IMR-90 (cell line): ENCODE data around the gene PRR20D. TPM values are rescaled to one million over a fixed set of nuclear protein-coding genes. Genes with fewer than 3 reads are reported as not detected.
"Not testable (repeated sequence)": the region's sequence is repeated elsewhere in the genome, so short reads cannot be mapped to it uniquely, and the experiment has no call there.

Source experiments
- ATAC-seq: fragments of 200-7000 bp; cut with Tn5 transposase; 2 replicates; pipeline ENCODE4 v1.9.1; 2020; ENCODE audit warnings: low read depth, mild to moderate bottlenecking, moderate library complexity
- BruUV-seq: library from RNA; stranded (reverse); fragments of 400-500 nt; replicated peaks from 2 replicates; lab custom pipeline; 2021; lab: Mats Ljungman, UMichigan
- CTCF ChIA-PET: fragments of 300-600 bp; formaldehyde crosslinking; extraction: SDS; loops from one replicate; lab custom pipeline; 2021; ENCODE audit warnings: antibody characterized with exemption; lab: Yijun Ruan, JAX
- POLR2A ChIA-PET: fragments of 300-600 bp; sonication (Branson Sonifier 250); formaldehyde crosslinking; loops from one replicate; lab custom pipeline; 2022; ENCODE audit warnings: antibody characterized with exemption; ENCODE audit not compliant: unreplicated experiment; lab: Charles Lee
- DNase-seq: peaks from one replicate; pipeline ENCODE4 v3.0.0; 2013
- H2AFZ ChIP-seq: replicated peaks from 2 replicates; pipeline ENCODE3; 2013; ENCODE audit warnings: low read length, mild to moderate bottlenecking; ENCODE audit not compliant: poor library complexity
- H2AK5ac ChIP-seq: 2 replicates; pipeline ENCODE4 v1.6.1; 2013; ENCODE audit warnings: low read depth, low read length, inconsistent platforms
- H2AK9ac ChIP-seq: replicated peaks from 2 replicates; pipeline ENCODE3; 2013; ENCODE audit warnings: mild to moderate bottlenecking, low read depth, low read length, moderate library complexity; ENCODE audit not compliant: poor library complexity
- H2BK120ac ChIP-seq: 2 replicates; pipeline ENCODE4 v1.6.1; 2013; ENCODE audit warnings: low read depth, low read length, inconsistent platforms
- H2BK15ac ChIP-seq: 3 replicates; pipeline ENCODE4 v1.6.1; 2013; ENCODE audit warnings: low read depth, low read length, inconsistent platforms
- H2BK20ac ChIP-seq: 2 replicates; pipeline ENCODE4 v1.6.1; 2013; ENCODE audit warnings: low read depth, mild to moderate bottlenecking, inconsistent platforms, low read length, moderate library complexity
- H2BK5ac ChIP-seq: 2 replicates; pipeline ENCODE4 v1.6.1; 2013; ENCODE audit warnings: mild to moderate bottlenecking, low read depth, low read length, inconsistent platforms; ENCODE audit not compliant: poor library complexity, severe bottlenecking
- H3K14ac ChIP-seq: replicated peaks from 2 replicates; pipeline ENCODE4 v1.6.1; 2013; ENCODE audit warnings: low read depth, low read length, inconsistent platforms
- H3K18ac ChIP-seq: 2 replicates; pipeline ENCODE4 v1.6.1; 2013; ENCODE audit warnings: low read depth, low read length, control low read depth
- H3K23ac ChIP-seq: 2 replicates; pipeline ENCODE4 v1.6.1; 2013; ENCODE audit warnings: low read depth, low read length, inconsistent platforms
- H3K27ac ChIP-seq: 2 replicates; pipeline ENCODE4 v1.5.1; 2013; ENCODE audit warnings: mild to moderate bottlenecking, control low read depth, low read length; ENCODE audit not compliant: insufficient read depth
- H3K27me3 ChIP-seq: 2 replicates; pipeline ENCODE4 v1.6.1; 2013; ENCODE audit warnings: low read length; ENCODE audit not compliant: control insufficient read depth, insufficient read depth
- H3K36me3 ChIP-seq: 2 replicates; pipeline ENCODE4 v1.6.1; 2013; ENCODE audit warnings: low read length, mixed read lengths; ENCODE audit not compliant: control insufficient read depth, insufficient read depth
- H3K4ac ChIP-seq: 2 replicates; pipeline ENCODE4 v1.6.1; 2013; ENCODE audit warnings: low read depth, low read length, inconsistent platforms
- H3K4me1 ChIP-seq: 2 replicates; pipeline ENCODE4 v1.6.1; 2013; ENCODE audit warnings: low read length, mixed read lengths; ENCODE audit not compliant: control insufficient read depth, insufficient read depth
- H3K4me2 ChIP-seq: 2 replicates; pipeline ENCODE4 v1.6.1; 2013; ENCODE audit warnings: low read depth, mild to moderate bottlenecking, control low read depth, low read length, moderate library complexity
- H3K4me3 ChIP-seq: 2 replicates; pipeline ENCODE4 v1.5.1; 2013; ENCODE audit warnings: low read depth, mild to moderate bottlenecking, control low read depth, low read length, moderate library complexity; ENCODE audit not compliant: insufficient read depth
- H3K56ac ChIP-seq: 2 replicates; pipeline ENCODE4 v1.6.1; 2013; ENCODE audit warnings: low read length, inconsistent platforms; ENCODE audit not compliant: insufficient read depth; ENCODE audit errors: extremely low read depth
- H3K79me1 ChIP-seq, 2 experiments: 2 replicates each; pipeline ENCODE4 v1.6.1; 2013; ENCODE audit warnings: low read length in 2 of 2, inconsistent platforms in 1 of 2, low read depth in 1 of 2
- H3K9ac ChIP-seq: 2 replicates; pipeline ENCODE4 v1.6.1; 2013; ENCODE audit warnings: low read depth, low read length, control low read depth
- H3K9me1 ChIP-seq: 2 replicates; pipeline ENCODE4 v1.6.1; 2013; ENCODE audit warnings: low read length, inconsistent platforms; ENCODE audit not compliant: insufficient read depth
- H3K9me3 ChIP-seq: 2 replicates; pipeline ENCODE4 v1.6.1; 2013; ENCODE audit warnings: low read length; ENCODE audit not compliant: control insufficient read depth, insufficient read depth
- H4K20me1 ChIP-seq: 2 replicates; pipeline ENCODE4 v1.6.1; 2013; ENCODE audit warnings: low read length, inconsistent platforms; ENCODE audit not compliant: insufficient read depth
- H4K5ac ChIP-seq: 2 replicates; pipeline ENCODE4 v1.6.1; 2013; ENCODE audit warnings: mild to moderate bottlenecking, low read depth, low read length, control low read depth
- H4K8ac ChIP-seq, 2 experiments: 2 replicates each; pipeline ENCODE4 v1.6.1; 2013; ENCODE audit warnings: low read depth in 2 of 2, low read length in 2 of 2, control low read depth in 1 of 2, inconsistent platforms in 1 of 2
- H4K91ac ChIP-seq: 2 replicates; pipeline ENCODE4 v1.6.1; 2013; ENCODE audit warnings: low read depth, low read length, inconsistent platforms; ENCODE audit not compliant: insufficient read depth
- WGBS, 2 experiments: methylation state at CpG; one replicate each; pipeline versions ENCODE4 v1.1.5 to v1.1.7; 2013; ENCODE audit warnings: missing lambda C conversion rate in 2 of 2; ENCODE audit not compliant: insufficient read length in 1 of 2; ENCODE audit errors: extremely low coverage in 2 of 2; 5-methylcytosine and 5-hydroxymethylcytosine counted together
- dilution Hi-C: fragments of 300-500 bp; cut with HindIII; formaldehyde crosslinking; loops from one replicate; pipeline ENCODE4 v1.14.3; 2018; ENCODE audit warnings: low sequenced_read_pairs; ENCODE audit not compliant: unreplicated experiment
- in situ Hi-C: fragments of 300-500 bp; cut with MboI; formaldehyde crosslinking; loops from 3 replicates; pipeline ENCODE4 v1.14.3; 2019; ENCODE audit warnings: low sequenced_read_pairs, inconsistent platforms, mixed read lengths
- intact Hi-C: fragments of 100-400 bp; cut with micrococcal nuclease; formaldehyde crosslinking; loops from 2 replicates; pipeline ENCODE4 v1.10.0; 2022
- polyA plus RNA-seq, 3 experiments: library from polyadenylated mRNA; depleted of rRNA; stranded (reverse); fragments of >200 nt; gene quantifications; 2 replicates each; pipeline ENCODE4 v1.2.3, GENCODE V29; 2012; ENCODE audit warnings: low replicate concordance in 1 of 3
- total RNA-seq: library from RNA; depleted of rRNA; stranded (reverse); fragments of >200 nt; gene quantifications from 2 replicates; pipeline ENCODE4 v1.2.3, GENCODE V29; 2012

Gene PRR20D
- total and polyA plus RNA-seq, 2 of the 4 experiments (the other 2 are of a cell fraction), result not detected

- H2AK5ac ChIP-seq, H3K4me3 ChIP-seq, in situ Hi-C loops, H4K20me1 ChIP-seq, H3K4me1 ChIP-seq, H4K5ac ChIP-seq, DNase-seq, H3K9me3 ChIP-seq, H2BK120ac ChIP-seq, H3K79me1 ChIP-seq, intact Hi-C loops, H3K14ac ChIP-seq, H3K27me3 ChIP-seq, H3K18ac ChIP-seq, H2AFZ ChIP-seq, H3K27ac ChIP-seq, H3K9ac ChIP-seq, POLR2A ChIA-PET, CTCF ChIA-PET, H3K4me2 ChIP-seq, H3K23ac ChIP-seq, ATAC-seq, dilution Hi-C loops, H2AK9ac ChIP-seq, H3K4ac ChIP-seq, H3K36me3 ChIP-seq, H4K91ac ChIP-seq, H2BK5ac ChIP-seq, H4K8ac ChIP-seq, H2BK20ac ChIP-seq, H2BK15ac ChIP-seq, H3K9me1 ChIP-seq, BruUV-seq, H3K56ac ChIP-seq: not testable (repeated sequence)
- no CpG with 5 or more reads among the region's 14 CpGs for WGBS, 2 experiments
Observed at GRCh38 chr13:57148106-57148505, 12.3 kb upstream of the PRR20D start.

- intact Hi-C loops, H2AK5ac ChIP-seq, H3K36me3 ChIP-seq, H3K23ac ChIP-seq, in situ Hi-C loops, H2BK5ac ChIP-seq, DNase-seq, H3K9me1 ChIP-seq, H3K27ac ChIP-seq, H3K14ac ChIP-seq, H3K4me2 ChIP-seq, H3K4me3 ChIP-seq, H3K9me3 ChIP-seq, H2AK9ac ChIP-seq, ATAC-seq, H3K9ac ChIP-seq, H2BK15ac ChIP-seq, H3K56ac ChIP-seq, BruUV-seq, CTCF ChIA-PET, H3K18ac ChIP-seq, H3K4ac ChIP-seq, H3K79me1 ChIP-seq, H4K20me1 ChIP-seq, dilution Hi-C loops, POLR2A ChIA-PET, H3K4me1 ChIP-seq, H4K8ac ChIP-seq, H3K27me3 ChIP-seq, H4K5ac ChIP-seq, H2BK20ac ChIP-seq, H2BK120ac ChIP-seq, H2AFZ ChIP-seq, H4K91ac ChIP-seq: not testable (repeated sequence)
- no CpG with 5 or more reads among the region's 22 CpGs for WGBS, 2 experiments
Observed at GRCh38 chr13:57153761-57154160, 6.7 kb upstream of the PRR20D start, which contains the start of gene PRR20C. Gene PRR20C, plus strand, starts transcription at chr13:57154061. Its CDS starts 387 bp downstream, at chr13:57154448.
